Activated naive CD4-positive, alpha-beta T cell treated with anti-CD3 and anti-CD28 coated beads for 36 hours (primary cell): ENCODE data around the gene PREX1. TPM values are rescaled to one million over a fixed set of nuclear protein-coding genes. Genes with fewer than 3 reads are reported as not detected.

Source experiments
- CTCF ChIA-PET: fragments of 350-600 bp; sonication (Branson Sonifier 250); formaldehyde crosslinking; loops from one replicate; lab custom pipeline; 2021; ENCODE audit warnings: antibody characterized with exemption; lab: Charles Lee
- DNase-seq: peaks from one replicate; pipeline ENCODE4 v3.0.0-alpha.2; 2020
- H3K27ac Mint-ChIP-seq: one replicate; pipeline ENCODE4 v1.8.0; 2021; ENCODE audit warnings: mild to moderate bottlenecking, mixed read lengths
- H3K27me3 Mint-ChIP-seq: one replicate; pipeline ENCODE4 v1.8.0; 2021; ENCODE audit warnings: low read depth, mixed read lengths
- H3K36me3 Mint-ChIP-seq: one replicate; pipeline ENCODE4 v1.8.0; 2021; ENCODE audit warnings: low read depth, mixed read lengths
- H3K4me1 Mint-ChIP-seq: one replicate; pipeline ENCODE4 v1.8.0; 2021; ENCODE audit warnings: low read depth, mixed read lengths
- H3K4me3 Mint-ChIP-seq: one replicate; pipeline ENCODE4 v1.8.0; 2021; ENCODE audit warnings: mild to moderate bottlenecking, moderate library complexity, mixed read lengths
- H3K9me3 Mint-ChIP-seq: one replicate; pipeline ENCODE4 v1.8.0; 2021; ENCODE audit warnings: mixed read lengths
- intact Hi-C: fragments of 100-400 bp; cut with micrococcal nuclease; formaldehyde crosslinking; loops from one replicate; pipeline ENCODE4 v1.15.1; 2023
- total RNA-seq, 2 experiments: library from RNA; stranded (reverse); gene quantifications; one replicate each; pipeline ENCODE4 v1.2.3, GENCODE V29; 2021

PREX1 gene
- total RNA-seq, 2 experiments from 2014 or later = 43.7 to 44.2 TPM

DNA sequence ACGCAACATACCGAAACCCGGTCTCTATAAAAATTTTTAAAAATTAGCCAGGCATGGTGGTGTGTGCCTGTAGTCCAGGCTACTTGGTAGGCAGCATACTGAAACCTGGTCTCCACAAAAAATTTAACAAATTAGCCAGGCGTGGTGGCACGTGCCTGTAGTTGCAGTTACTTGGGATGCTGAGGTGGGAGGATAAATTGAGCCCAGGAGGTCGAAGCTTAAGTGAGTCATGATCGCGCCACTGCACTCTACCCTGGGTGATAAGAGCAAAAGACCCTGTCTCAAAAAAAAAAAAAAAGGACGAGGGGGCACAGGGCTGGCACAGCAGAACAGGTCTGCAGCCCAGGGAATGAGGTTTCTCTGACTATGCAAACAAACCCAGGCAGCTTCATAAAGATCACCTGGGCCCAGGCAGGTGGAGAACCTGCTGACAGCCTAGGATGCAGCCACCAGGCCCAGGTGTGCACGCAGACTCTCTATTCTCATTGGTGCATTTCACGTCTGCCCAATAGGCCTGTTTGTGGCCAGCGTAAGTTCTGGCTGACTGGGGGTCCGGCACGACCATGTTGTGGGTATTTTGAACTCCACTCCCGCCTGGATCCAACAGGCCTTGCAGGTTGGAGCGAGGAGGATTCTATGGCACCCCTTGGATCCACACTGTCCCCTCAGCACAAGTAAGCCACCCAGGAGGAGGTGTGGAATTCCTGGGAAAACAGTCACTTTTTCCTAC lies 204.5 kb downstream of the PREX1 start:
- no peaks in the 10 kb centered on the region for H3K9me3 Mint-ChIP-seq
- DNase-seq = no peak
- CTCF ChIA-PET = interaction anchor here (0.6 to 0.7 kb wide), 3 partner anchors 38 to 1293 kb away, joined by 3 to 6 read pairs (median 3); no protein-coding TSS in a partner anchor
- no peak overlapping the region for H3K4me3 Mint-ChIP-seq
- H3K4me1 Mint-ChIP-seq = peaks cover 15% of the 10 kb centered on the region
- intact Hi-C loops = loop anchor here (5.0 to 10.0 kb wide), 2 partner anchors 136 to 649 kb away; no protein-coding TSS in a partner anchor
- no peak overlapping the region for H3K27ac Mint-ChIP-seq
- peaks cover 3% of the 10 kb centered on the region for H3K36me3 Mint-ChIP-seq
- H3K27me3 Mint-ChIP-seq = no peaks in the 10 kb centered on the region

DNA sequence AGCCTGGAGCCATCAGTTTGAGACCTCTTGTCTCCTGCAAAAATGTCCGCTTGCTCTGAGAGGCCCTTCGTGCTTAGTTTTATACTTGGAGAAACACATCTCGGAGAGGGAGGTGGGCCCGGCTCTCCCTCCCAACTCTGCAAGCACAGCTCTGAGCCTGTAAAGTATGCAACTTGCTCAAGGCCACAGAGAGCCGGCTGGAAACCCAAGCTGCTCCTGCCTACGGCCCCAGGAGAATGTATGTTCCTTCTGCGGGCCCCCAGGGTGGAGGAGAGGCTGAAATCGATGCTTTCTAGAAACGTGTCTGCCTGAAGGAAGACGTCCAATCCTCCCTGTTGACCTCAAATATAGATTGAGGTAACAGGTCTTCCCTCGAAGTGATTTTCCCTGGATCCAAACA lies 205.4 kb downstream of the PREX1 start:
- Mint-ChIP-seq H3K4me3 (no peak overlapping the region), H3K36me3 (peaks cover 3% of the 10 kb centered on the region), H3K27me3 (no peaks in the 10 kb centered on the region), H3K27ac (no peak overlapping the region), H3K4me1 (peaks cover 15% of the 10 kb centered on the region), H3K9me3 (no peaks in the 10 kb centered on the region)
- intact Hi-C loops = loop anchor here (5.0 to 10.0 kb wide), 2 partner anchors 135 to 648 kb away; no protein-coding TSS in a partner anchor
- CTCF ChIA-PET = interaction anchor here (0.7 to 2.8 kb wide), 3 partner anchors 9 to 945 kb away, joined by 3 to 20 read pairs (median 3); no protein-coding TSS in a partner anchor
- no peak for DNase-seq

- H3K9me3 Mint-ChIP-seq = no peaks in the 10 kb centered on the region
- no peak for DNase-seq
- H3K4me3 Mint-ChIP-seq = no peak overlapping the region
- intact Hi-C loops = loop anchor here (1.0 to 10.0 kb wide), 5 partner anchors 134 to 958 kb away; no protein-coding TSS in a partner anchor
- H3K4me1 Mint-ChIP-seq = peaks cover 7% of the 10 kb centered on the region
- CTCF ChIA-PET = interaction anchor here (0.5 to 2.8 kb wide), 21 partner anchors 8 to 958 kb away, joined by 3 to 20 read pairs (median 5); no protein-coding TSS in a partner anchor
- H3K36me3 Mint-ChIP-seq = no peaks in the 10 kb centered on the region
- no peak overlapping the region for H3K27ac Mint-ChIP-seq
- no peaks in the 10 kb centered on the region for H3K27me3 Mint-ChIP-seq
Observed at GRCh38 chr20:48621376-48622078, 206.3 kb downstream of the PREX1 start.

DNA sequence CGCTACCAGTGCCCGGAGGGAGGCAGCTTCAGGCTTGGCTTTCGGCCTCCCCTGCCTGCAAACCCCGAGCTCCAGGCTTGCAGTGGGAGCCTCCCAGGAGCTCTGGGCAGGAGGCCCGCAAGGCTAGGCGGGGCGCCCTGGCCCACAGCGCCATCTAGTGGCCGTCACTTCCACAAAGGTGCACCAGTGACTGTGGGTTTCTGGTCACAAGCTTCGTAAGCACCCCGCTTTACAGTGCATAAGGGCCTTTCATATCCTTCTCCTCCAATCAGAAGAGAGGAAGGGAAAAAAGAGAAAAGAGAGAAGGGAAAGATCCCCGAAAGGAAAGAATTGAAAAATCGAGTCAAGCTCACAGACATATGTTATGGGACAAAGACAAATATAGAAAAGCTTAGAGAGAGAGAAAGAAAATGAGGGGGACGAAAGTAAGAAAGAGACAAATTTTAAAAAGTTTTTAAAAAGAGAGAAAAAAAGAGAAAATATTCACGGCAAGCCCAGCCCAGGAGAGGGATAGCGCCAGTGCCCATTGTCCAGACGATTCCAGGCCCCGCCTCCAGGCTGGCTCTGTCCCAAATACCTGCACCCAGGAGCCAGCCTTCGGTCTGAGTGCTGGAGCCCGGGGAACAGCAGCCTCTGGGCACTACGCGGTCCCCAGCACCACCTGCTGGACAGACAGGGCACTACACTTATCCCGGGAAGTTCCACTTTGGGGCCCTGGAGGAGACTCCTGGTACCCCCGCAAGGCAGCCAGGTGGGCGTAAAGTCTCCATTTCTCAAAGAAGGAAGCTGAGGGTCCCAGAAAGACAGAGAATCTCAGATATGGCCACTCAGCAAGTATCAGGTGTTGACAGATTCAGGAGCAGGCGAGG lies 207.1 kb downstream of the PREX1 start:
- intact Hi-C loops = loop anchor here (1.0 to 10.0 kb wide), 6 partner anchors 133 to 957 kb away; no protein-coding TSS in a partner anchor
- Mint-ChIP-seq H3K4me1 (peaks cover 4% of the 10 kb centered on the region), H3K36me3 (no peaks in the 10 kb centered on the region), H3K27ac (no peak overlapping the region), H3K27me3 (no peaks in the 10 kb centered on the region), H3K9me3 (no peaks in the 10 kb centered on the region), H3K4me3 (peak overlapping the region; percentile 42)
- DNase-seq = peak; percentile 86
- CTCF ChIA-PET = interaction anchor here (0.5 to 2.8 kb wide), 49 partner anchors 9 to 1443 kb away, joined by 3 to 20 read pairs (median 3); partner anchors contain the start of gene SULF2

- Mint-ChIP-seq H3K4me3 (no peak overlapping the region), H3K9me3 (no peaks in the 10 kb centered on the region), H3K36me3 (no peaks in the 10 kb centered on the region), H3K27me3 (no peaks in the 10 kb centered on the region), H3K27ac (no peak overlapping the region), H3K4me1 (peaks cover 4% of the 10 kb centered on the region)
- intact Hi-C loops = loop anchor here (1.0 to 10.0 kb wide), 3 partner anchors 133 to 834 kb away; no protein-coding TSS in a partner anchor
- DNase-seq = no peak
- CTCF ChIA-PET = interaction anchor here (0.5 to 2.8 kb wide), 44 partner anchors 8 to 1442 kb away, joined by 3 to 20 read pairs (median 4); partner anchors contain the start of gene SULF2
Observed at GRCh38 chr20:48620154-48620506, 207.7 kb downstream of the PREX1 start.

DNA sequence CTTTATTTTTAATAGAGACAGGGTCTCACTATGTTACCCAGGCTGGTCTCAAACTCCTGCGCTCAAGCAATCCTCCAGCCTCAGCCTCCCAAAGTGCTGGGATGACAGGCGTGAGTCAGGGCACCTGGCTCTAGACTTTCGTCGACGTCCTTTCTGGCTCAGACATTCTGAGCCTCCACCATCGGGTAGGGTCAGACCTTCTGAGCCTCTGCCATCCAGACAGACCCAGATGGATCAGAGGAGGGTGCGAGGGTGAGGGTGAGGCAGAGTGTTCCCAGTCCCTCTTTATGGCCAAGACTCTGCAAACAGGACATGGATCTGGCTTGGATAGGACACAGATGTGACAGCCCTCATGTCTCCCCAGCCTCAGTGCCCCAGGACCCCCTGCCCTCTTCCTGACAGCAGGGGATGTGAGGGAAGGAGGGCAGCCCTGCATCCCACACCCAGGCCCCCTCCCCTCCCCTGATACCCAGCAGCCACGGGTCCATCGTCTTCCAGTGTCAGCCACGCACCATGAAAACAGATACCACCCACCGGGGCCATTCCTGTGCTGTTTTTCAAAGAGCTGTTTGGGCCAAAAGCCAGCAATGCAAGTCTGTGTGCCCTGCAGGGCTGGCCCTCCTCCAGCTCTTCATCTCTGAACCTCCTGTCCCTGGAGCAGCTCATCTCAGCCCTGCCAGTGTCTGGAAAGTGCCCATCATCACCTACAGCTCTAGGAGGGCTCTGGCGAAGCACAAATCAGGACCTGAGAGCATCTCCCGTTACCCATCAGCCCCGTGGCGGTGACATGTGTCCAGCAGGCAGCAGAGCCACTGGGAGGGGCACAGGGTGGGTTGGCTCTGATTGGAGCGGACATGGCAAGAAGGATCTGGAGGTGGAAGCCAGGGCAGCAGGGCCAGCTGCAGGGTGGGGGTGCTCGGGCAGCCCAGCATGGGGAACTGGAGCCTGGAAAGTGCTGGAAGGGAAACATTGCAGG lies 208.4 kb downstream of the PREX1 start:
- no peak overlapping the region for H3K4me3 Mint-ChIP-seq
- intact Hi-C loops = loop anchor here (1.0 to 10.0 kb wide), 3 partner anchors 132 to 833 kb away; no protein-coding TSS in a partner anchor
- no peaks in the 10 kb centered on the region for H3K36me3 Mint-ChIP-seq
- H3K27me3 Mint-ChIP-seq = no peaks in the 10 kb centered on the region
- no peak for DNase-seq
- H3K27ac Mint-ChIP-seq = no peak overlapping the region
- H3K9me3 Mint-ChIP-seq = no peaks in the 10 kb centered on the region
- peaks cover 4% of the 10 kb centered on the region for H3K4me1 Mint-ChIP-seq
- CTCF ChIA-PET = interaction anchor here (0.8 to 2.8 kb wide), 10 partner anchors 15 to 950 kb away, joined by 3 to 20 read pairs (median 6); no protein-coding TSS in a partner anchor

- H3K4me1 Mint-ChIP-seq = peaks cover 4% of the 10 kb centered on the region
Observed at GRCh38 chr20:48618631-48619030, 209.2 kb downstream of the PREX1 start.

GRCh38 chr20:48618052-48618451 lies 209.7 kb downstream of the PREX1 start:
- no peaks in the 10 kb centered on the region for H3K27me3 Mint-ChIP-seq
- peaks cover 4% of the 10 kb centered on the region for H3K4me1 Mint-ChIP-seq
- intact Hi-C loops = no loop called here
- DNase-seq = no peak
- CTCF ChIA-PET = no interaction called here
- no peak overlapping the region for H3K4me3 Mint-ChIP-seq
- no peak overlapping the region for H3K27ac Mint-ChIP-seq
- H3K36me3 Mint-ChIP-seq = no peaks in the 10 kb centered on the region
- no peaks in the 10 kb centered on the region for H3K9me3 Mint-ChIP-seq

More at GRCh38 chr20:48618631-48619030, 209.2 kb downstream of the PREX1 start:
- Mint-ChIP-seq H3K36me3 (no peaks in the 10 kb centered on the region), H3K9me3 (no peaks in the 10 kb centered on the region), H3K4me3 (no peak overlapping the region), H3K27me3 (no peaks in the 10 kb centered on the region), H3K27ac (no peak overlapping the region)
- intact Hi-C loops = no loop called here
- CTCF ChIA-PET = no interaction called here
- no peak for DNase-seq

DNA sequence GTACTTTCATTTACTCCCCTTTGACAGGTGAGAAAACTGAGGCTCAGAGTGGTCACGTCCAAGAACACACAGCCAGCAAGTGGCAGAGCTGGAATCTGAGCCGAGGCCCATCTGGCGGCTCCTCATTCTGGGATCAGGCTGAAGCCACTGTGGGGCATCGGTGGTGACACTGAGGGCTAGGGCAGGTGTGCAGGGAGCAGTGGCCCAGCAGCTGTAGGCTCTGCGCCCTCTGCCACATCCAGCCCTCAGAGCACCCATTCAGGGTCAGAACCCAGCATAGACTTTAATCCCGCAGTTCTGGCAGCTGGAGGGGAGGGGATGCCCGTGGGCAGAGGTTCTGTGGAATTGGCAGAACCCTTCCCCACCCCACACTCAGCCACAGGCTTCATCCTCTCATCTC lies 210.3 kb downstream of the PREX1 start:
- DNase-seq = no peak
- peaks cover 4% of the 10 kb centered on the region for H3K4me1 Mint-ChIP-seq
- no peaks in the 10 kb centered on the region for H3K27me3 Mint-ChIP-seq
- CTCF ChIA-PET = no interaction called here
- H3K27ac Mint-ChIP-seq = no peak overlapping the region
- H3K9me3 Mint-ChIP-seq = no peaks in the 10 kb centered on the region
- H3K36me3 Mint-ChIP-seq = no peaks in the 10 kb centered on the region
- no peak overlapping the region for H3K4me3 Mint-ChIP-seq
- intact Hi-C loops = no loop called here

GRCh38 chr20:48616481-48616880 lies 211.3 kb downstream of the PREX1 start:
- peaks cover 4% of the 10 kb centered on the region for H3K4me1 Mint-ChIP-seq
- no peaks in the 10 kb centered on the region for H3K9me3 Mint-ChIP-seq
- no peak overlapping the region for H3K27ac Mint-ChIP-seq
- no peaks in the 10 kb centered on the region for H3K27me3 Mint-ChIP-seq
- intact Hi-C loops = no loop called here
- no peaks in the 10 kb centered on the region for H3K36me3 Mint-ChIP-seq
- DNase-seq = no peak
- CTCF ChIA-PET = no interaction called here
- H3K4me3 Mint-ChIP-seq = no peak overlapping the region

DNA sequence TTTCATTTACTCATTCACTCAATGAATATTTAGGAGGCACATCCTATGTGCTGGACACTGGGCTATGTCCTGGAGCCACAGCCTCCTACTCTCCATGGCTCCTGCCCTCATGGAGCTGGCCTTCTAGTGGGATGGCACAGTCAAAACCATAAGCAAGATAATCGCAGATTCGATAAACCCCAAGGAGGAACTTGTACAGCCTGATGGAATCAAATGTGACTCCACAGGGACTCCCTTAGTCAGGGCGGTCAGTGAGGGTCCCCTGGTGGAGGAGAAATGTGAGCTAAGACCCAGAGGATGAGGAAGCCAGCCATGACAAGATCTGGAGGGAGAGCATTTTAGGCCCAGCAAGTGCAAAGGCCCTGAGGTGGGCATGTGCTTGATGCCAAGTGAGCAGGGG lies 211.9 kb downstream of the PREX1 start:
- CTCF ChIA-PET = interaction anchor here (0.7 kb wide), 1 partner anchor 20 kb away, joined by 3 read pairs; no protein-coding TSS in a partner anchor
- Mint-ChIP-seq H3K4me1 (peaks cover 4% of the 10 kb centered on the region), H3K36me3 (no peaks in the 10 kb centered on the region), H3K4me3 (no peak overlapping the region), H3K27ac (no peak overlapping the region), H3K9me3 (no peaks in the 10 kb centered on the region), H3K27me3 (no peaks in the 10 kb centered on the region)
- DNase-seq = no peak
- intact Hi-C loops = no loop called here
